ENCODE data around the gene PTOV1. TPM values are rescaled to one million over a fixed set of nuclear protein-coding genes. Genes with fewer than 3 reads are reported as not detected.

PTOV1 gene
- total RNA-seq, 2 experiments from 2014 or later, result 90.2 to 90.9 TPM

DNA sequence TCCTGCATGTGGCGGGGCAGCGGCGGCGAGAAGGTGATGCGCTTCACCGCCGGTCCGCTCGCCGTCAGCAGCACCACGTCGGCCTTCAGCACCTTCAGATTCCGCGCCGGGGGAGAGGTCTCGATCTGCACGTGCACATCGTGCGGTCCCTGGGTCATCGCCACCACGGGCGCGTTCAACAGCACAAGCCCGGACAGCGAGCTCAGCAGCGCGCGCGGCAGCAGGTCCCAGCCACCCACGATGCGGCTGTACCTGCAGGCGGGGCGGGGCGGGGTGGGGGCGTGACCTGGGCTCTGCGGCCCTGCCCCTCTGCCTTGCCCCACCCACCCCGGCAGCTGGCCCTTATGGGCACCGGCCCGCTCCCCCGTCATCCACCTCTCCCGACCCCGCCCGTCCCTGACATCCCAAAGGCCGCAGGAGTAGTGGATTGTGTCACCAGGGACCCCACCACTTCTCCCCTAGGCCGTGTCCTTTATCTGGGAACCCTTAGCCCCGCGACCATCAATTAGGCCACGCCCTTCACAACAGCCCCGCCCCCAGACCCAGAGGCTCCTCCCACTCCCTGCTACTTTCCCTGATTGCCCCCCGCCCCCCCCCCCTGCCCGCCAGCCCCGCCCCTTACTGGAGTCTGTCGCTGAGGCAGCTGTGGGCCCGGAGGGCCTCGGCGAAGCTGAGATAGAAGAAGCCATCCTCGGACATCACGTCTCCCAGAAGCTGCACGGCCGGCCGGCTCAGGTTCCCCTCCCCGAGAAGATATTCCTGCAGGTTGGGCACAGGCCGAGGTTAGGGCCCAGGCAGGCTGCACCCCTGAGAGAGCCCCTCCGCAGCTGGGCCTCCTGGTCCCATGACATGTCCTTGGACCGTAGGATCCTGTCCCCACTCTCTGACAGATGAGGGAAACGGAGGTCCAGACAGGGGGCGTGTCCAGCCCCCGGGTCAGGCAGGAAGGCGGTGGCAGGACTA lies 39.7 kb downstream of the PTOV1 start:
- ChIA-PET POLR2A (interaction anchor here (0.6 to 1.6 kb wide), 3 partner anchors 38 to 108 kb away, joined by 3 to 4 read pairs (median 4); partner anchors contain the start of gene NUP62), CTCF (interaction anchor here (0.5 to 2.1 kb wide), 9 partner anchors 9 to 173 kb away, joined by 3 to 11 read pairs (median 3); partner anchors contain the start of genes AKT1S1, PTOV1 and TBC1D17)

DNA sequence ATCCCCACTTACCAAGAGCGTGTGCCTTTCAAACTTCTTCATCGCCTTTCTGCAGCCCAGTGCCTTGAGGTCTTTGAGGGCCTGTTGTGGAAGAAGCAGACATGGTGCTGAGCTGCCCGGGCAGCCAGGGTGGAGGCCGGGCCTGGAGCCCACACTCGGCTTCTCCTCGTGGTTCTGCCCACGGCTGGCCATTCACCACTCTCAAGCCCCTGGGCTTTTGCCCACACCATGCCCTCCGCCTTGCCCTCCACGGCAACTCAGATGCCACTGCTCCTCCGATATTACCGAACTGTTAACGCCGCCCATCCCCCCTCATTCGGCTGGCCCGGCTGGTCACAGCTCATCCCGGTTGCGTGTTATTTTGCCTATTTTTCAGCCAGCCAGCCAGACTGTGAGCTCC lies 40.4 kb downstream of the PTOV1 start:
- ChIA-PET CTCF (interaction anchor here (1.8 to 2.1 kb wide), 2 partner anchors 15 to 20 kb away, joined by 6 to 11 read pairs; partner anchors contain the start of genes AKT1S1 and TBC1D17), POLR2A (interaction anchor here (1.0 kb wide), 1 partner anchor 24 kb away, joined by 3 read pairs; the partner anchor contains the start of gene PNKP)

DNA sequence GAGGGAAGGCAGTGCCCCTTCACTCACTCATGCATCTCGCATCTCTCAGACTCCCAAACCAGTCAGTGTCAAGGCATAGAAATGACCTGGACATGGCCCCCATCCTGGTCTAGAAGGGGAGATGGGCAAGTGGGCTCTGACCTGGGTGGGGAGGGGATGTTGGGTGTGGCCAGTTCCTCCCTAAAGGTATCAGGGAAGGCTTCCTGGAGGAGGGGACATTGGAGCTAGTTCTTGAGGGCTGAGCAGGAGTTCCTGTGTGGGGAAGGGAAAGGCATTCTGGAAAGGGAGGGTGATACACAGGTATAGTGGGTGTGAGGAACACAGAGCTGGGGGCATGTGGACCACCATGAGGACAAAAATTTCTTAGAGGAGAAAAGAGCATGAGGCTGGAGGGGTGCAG lies 41.8 kb downstream of the PTOV1 start:
- ChIA-PET CTCF (no interaction called here), POLR2A (no interaction called here)

DNA sequence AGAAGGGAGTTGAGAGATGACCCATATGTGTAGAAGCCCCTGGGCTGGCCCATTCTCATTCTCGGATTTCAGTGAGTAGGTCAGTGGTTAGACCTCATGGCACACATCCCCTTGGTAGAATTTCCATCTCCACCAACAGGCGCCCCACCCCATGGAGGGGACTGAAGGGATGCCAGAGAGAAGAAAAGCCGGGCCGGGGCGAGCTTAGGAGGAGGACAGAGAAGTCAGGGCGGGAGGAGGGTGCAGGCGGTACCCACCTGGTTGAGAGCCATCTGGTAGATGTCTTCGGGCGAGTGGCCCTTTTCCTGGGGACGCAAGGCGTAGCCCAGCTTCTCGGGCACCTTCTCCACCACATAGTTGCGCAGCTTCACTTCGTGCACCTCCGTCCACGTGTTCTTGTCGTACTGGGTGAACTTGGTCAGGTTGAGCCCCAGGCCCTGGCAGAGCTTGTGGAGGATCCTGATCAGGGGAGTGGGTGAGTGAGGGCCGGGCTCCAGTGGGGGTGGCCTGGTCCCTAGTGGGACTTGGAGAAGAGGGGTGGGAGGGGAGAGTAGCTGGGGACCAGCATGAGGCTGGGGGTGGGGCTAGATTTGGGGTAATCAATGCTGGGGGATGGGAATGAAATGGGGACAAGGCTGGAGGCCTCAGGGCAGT lies 43.2 kb downstream of the PTOV1 start:
- ChIA-PET POLR2A (interaction anchor here (0.5 to 2.5 kb wide), 5 partner anchors 13 to 1630 kb away, joined by 3 to 12 read pairs (median 5); partner anchors contain the start of genes ATF5 and NUP62), CTCF (interaction anchor here (1.3 to 1.6 kb wide), 3 partner anchors 12 to 24 kb away, joined by 3 to 11 read pairs (median 3); no protein-coding TSS in a partner anchor)

DNA sequence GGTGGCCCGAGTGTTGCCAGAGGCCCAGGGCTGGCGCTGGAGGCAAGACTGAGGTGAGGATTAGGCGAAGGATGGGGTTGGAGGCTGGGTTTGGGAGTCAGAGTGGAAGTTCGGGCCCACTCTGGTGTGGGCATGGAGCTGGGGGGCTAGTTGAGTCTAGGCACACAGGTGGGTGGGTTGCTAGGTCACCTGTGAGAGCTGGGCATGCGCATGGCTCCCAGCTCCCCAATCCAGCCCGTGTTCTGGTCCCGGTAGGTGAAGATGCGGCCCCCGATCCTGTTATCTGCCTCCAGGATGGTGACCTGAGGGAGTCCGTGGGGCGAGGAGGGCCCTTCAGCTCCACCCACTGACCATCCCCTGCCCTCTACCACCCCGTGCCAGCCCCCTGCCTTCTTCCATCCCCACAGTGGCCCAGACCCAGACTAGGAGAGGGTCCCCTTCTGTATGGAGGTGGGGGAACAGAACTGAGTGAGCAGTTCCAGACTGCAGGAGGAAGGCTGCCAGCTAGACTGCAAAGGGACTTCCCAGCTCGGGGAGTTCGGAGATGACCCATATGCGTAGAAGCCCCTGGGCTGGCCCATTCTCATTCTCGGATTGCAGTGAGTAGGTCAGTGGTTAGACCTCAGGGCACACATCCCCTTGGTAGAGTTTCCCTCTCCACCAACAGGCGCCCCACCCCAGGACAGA lies 44.1 kb downstream of the PTOV1 start:
- ChIA-PET POLR2A (interaction anchor here (0.7 to 2.5 kb wide), 4 partner anchors 11 to 35 kb away, joined by 3 to 12 read pairs (median 4); partner anchors contain the start of genes ATF5, NUP62 and PNKP), CTCF (interaction anchor here (1.3 to 1.6 kb wide), 3 partner anchors 11 to 23 kb away, joined by 3 to 11 read pairs (median 3); no protein-coding TSS in a partner anchor)

DNA sequence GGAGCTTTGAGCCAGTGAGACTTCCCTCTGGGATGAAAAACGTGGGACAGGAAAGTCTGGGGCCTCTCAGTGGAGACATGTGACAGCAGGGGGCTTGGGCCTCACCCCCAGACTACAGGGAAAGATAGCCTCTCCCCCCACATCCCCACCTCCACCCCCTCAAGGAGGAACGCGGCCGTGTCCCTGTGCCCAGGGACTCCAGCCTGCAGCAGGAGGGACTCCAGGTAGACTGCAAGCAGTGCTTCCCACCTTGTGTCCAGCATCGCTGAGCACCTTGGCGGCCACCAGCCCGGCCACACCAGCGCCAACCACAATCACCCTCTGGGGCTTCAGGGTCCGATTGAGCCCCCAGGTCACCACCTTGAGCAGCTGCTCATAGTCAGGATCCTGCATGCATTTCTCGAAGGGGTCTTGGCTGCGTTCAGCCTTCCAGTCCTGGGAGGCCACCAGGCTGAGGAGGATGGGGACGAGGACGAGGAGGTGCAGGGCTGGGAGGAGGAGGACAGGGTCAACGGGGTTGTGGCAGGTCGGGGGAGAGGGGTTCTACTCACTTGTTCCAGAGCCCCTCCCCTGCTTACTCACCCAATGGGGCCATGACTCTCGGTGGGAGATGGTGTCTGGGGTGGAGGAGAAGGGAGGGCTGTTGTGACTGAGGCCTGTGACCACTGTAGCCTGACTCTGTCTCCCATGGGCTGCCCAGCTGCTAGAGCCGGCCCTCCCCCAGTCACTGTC lies 44.8 kb downstream of the PTOV1 start:
- POLR2A ChIA-PET, result interaction anchor here (1.0 to 2.5 kb wide), 3 partner anchors 28 to 34 kb away, joined by 3 to 12 read pairs (median 4); partner anchors contain the start of genes ATF5, NUP62 and PNKP
- CTCF ChIA-PET, result interaction anchor here (1.3 to 1.6 kb wide), 2 partner anchors 10 to 15 kb away, joined by 3 to 11 read pairs; no protein-coding TSS in a partner anchor

DNA sequence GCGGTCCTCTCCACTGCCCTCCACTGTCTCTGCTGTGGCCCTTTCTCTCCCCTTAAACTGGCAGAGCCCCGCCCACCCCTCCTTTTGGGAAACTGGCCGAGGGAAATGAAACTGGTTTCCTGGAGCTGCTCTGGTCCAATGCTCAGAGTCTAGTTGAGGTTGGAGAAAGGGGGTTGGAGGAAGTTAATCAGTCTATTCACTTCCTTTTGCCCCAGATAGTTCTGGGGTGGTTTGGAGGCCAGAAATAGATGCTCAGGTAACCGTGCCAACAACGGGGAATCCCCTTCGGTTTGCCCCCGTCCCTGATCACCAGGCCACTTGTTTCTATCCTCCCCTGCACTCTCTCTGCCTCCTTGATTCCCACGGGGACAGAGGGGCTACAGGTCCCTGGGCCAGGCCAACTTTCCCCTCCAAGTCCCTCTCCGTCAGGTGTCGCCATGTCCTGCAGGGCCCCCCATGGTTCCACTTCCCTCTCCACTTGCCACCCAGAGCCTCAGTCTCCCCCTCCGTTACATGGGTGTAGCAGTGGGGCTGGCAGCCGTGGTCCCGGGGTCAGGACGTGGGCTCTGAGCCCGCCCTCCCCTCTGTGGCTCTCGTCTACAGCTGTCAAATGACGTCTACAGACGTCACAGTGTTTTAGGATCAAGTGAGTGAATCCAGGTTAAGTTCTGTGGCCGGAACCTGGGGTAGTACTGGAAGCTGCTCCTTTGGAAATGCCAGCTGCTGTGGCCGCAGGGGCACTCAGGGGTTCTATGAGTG lies 46.1 kb downstream of the PTOV1 start, which contains the start of gene IL4I1:
Gene IL4I1 (minus strand): TSS at position 25 of the 759 bp plus-strand sequence. CDS start 727 bp downstream, outside the sequence.
- ChIA-PET POLR2A (interaction anchor here (0.7 to 1.3 kb wide), 6 partner anchors 12 to 34 kb away, joined by 3 to 7 read pairs (median 4); partner anchors contain the start of genes AKT1S1, ATF5, NUP62 and TBC1D17), CTCF (interaction anchor here (0.6 to 1.3 kb wide), 3 partner anchors 15 to 166 kb away, joined by 3 to 5 read pairs (median 3); no protein-coding TSS in a partner anchor)

DNA sequence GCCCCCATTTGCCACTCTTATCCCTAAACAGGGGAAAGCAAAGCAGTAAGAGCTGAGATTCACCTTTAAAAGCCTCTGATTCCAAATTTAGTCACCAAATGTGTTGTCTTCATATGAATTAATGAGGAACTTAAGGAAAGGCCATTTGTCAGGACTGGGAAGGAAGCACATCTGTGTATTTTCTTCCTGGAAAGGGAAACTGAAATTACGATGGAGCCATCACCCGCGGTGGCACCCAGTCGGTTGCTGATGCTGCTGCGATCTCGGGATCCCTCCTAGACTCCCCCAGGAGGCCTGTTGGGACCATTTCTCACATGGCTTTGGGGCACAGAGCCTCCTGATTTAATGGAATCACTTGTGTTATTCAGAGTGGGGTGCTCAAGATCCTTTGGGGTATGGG lies 53.2 kb downstream of the PTOV1 start:
- CTCF ChIA-PET, result no interaction called here

DNA sequence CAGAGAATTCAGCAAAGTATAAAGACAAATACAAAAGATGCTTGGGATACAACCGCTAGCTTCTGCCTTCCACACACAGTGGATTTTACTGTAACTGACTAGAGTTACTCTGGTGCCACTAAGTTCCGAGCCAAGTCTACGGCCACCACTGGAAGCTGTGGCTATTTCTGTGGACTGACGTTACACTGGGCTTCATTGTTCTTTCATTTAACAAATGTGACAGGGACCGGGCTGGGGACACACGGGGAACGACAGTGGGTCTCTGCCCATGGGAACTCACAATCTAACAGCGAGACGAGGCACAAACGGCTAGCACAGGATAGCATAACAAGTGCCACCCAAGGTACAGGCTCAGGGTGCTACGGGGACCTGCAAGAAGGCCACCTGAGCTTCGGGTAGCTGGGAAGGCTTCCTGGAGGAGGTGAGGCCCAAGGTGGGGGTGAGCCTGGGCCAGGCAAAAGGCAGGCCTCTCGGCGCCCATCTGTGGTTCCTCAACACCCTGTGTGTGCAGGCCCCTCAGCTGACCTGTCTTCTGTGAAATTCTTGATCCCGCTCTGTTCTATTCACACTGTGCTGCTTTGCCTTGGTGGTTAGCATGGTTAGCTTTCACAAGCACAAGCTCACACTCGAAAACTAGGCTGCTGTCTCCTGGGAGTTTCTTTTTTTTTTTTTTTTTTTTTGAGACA lies 56.1 kb downstream of the PTOV1 start:
- POLR2A ChIA-PET, result interaction anchor here (1.1 kb wide), 1 partner anchor 12 kb away, joined by 3 read pairs; no protein-coding TSS in a partner anchor
- CTCF ChIA-PET, result no interaction called here

More for the DNA sequence above, 53.2 kb downstream of the PTOV1 start:
- POLR2A ChIA-PET, result no interaction called here

DNA sequence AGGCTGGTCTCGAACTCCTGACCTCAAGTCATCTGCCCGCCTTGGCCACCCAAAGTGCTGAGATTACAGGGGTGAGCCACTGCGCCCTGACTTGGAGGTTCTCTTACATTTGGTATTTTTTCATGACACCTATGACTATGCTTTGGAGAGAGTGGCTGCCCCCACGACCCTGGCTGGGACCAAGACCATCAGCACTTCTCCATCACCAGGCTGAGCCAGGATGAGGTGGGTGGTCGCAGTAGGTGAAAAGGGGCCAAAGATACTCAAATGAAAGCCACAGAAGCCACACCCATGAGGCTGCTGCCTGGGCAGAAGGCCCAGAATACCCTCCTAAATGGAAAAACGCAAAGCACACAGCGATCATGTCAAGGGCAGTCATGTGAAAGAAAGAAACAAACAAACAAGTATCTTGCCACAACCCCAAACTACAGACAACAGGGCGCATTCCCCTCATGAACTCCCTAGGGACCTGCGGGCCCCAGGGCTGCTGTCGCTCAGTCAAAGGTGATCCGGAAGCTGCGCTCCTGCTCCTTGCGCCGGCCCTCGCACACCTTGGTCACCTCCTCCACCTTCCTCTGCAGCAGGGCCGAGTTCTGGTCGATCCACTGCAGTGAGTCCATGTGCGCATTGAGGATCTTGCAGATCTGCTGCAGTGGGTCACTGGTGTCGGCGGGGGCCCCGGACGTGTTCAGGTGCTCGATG lies 56.9 kb downstream of the PTOV1 start:
- CTCF ChIA-PET, result no interaction called here
- POLR2A ChIA-PET, result interaction anchor here (1.2 kb wide), 1 partner anchor 10 kb away, joined by 4 read pairs; no protein-coding TSS in a partner anchor

DNA sequence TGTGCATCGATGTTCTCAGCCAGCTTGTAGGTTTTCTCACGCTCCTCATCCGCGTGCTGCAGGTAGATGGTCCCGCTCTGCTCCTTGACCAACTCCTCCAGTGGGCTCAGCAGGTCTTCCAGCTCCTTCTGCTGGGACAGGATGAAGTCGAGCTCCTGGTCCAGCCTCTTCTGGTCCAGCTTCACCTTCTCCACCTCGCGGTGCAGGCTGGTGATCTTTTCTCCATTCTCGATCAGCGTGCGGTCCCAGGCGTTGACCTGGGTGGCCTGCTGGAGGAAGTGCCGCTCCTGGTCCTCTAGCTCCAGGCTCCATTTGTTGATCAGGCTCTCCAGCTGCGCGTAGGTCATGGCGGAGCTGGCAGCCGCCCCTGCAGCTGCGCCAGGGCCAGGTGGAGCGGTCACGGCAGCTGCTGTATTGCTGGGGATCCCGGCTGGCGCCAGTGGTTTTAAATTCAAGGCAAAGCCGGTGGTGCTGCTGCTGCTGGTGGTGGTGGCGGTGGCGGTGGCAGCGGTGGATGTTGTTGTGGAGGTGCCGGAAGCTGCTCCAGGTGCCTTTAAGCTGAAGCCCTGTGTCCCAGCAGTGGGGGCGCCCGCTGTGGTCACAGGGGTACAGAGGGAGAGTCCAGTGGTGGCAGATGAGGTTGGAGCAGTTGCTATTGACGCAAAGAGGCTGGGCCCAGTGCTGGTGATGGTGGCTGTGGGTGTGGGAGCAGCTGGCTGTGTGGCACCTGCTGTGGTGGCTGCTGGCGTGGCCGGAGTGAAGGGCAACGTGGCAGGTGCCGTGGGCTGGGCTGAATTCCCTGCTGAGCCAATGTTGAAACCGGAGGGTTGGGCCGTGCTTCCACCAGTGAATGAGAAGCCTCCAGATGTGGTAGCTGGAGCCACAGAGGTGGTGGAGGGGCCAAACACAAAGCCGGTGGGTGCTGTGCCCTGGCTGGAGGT lies 57.8 kb downstream of the PTOV1 start:
- ChIA-PET POLR2A (interaction anchor here (1.2 kb wide), 1 partner anchor 11 kb away, joined by 4 read pairs; no protein-coding TSS in a partner anchor), CTCF (interaction anchor here (3.5 kb wide), 1 partner anchor 14 kb away, joined by 11 read pairs; no protein-coding TSS in a partner anchor)

DNA sequence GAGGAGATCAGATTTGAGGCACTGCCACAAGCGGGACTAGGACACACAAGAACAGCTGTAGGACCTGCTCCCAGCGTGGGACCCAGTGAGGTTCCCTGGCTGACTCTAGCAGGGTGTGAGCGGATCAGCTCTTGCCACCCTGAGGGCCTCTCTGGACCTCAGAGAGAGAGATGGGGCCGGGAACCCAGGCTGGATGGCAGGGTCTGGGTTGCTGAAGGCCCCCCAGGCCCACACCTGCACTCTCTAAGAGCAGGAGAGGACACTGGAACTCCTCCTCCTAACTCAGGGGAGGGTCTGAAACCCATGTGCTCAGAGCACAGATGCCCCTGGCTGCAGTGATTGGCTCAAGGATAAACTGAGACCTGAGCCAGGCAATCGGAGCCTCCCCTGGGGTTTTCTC lies 59.2 kb downstream of the PTOV1 start:
- POLR2A ChIA-PET, result no interaction called here
- CTCF ChIA-PET, result interaction anchor here (0.9 to 3.5 kb wide), 3 partner anchors 10 to 27 kb away, joined by 3 to 11 read pairs (median 3); no protein-coding TSS in a partner anchor
